A549 (cell line): ENCODE results near the gene GFAP. TPM values are rescaled to one million over a fixed set of nuclear protein-coding genes. Genes with fewer than 3 reads are reported as not detected.

Experiments
- ATAC-seq, 2 experiments: fragments of 200-7000 bp in 1 of 2; fragments of >200 bp in 1 of 2; cut with Nextera tagmentation in 1 of 2; cut with Tn5 transposase in 1 of 2; 3 replicates each; pipeline versions ENCODE4 v1.8.0 to v1.9.1; 2018 to 2020; ENCODE audit warnings: mild to moderate bottlenecking in 1 of 2, moderate library complexity in 1 of 2
- CTCF ChIA-PET: fragments of 300-600 bp; sonication (Branson Sonifier 250); formaldehyde crosslinking; extraction: SDS; loops from one replicate; lab custom pipeline; 2021; ENCODE audit warnings: antibody characterized with exemption, inconsistent platforms; lab: Yijun Ruan, JAX
- POLR2A ChIA-PET: fragments of 350-600 bp; formaldehyde crosslinking; extraction: SDS; loops from one replicate; lab custom pipeline; 2021; ENCODE audit warnings: antibody characterized with exemption, inconsistent platforms; lab: Yijun Ruan, JAX
- DNase-seq, 2 experiments: peaks; one replicate each; pipeline versions ENCODE4 v3.0.0 to v3.0.0-alpha.2; 2011 to 2016; ENCODE audit warnings: low read depth in 1 of 2, low spot score in 1 of 2
- FAIRE-seq: peaks from 2 replicates; lab custom pipeline; 2011; peaks lifted over from hg19 to GRCh38; lab: Jason Lieb, UNC
- H3K27ac ChIP-seq, 2 experiments: fragments of >200 bp; sonication (Bioruptor Twin); formaldehyde crosslinking; 3 replicates each; pipeline ENCODE4 v1.5.1; 2016 to 2017
- H3K4me1 ChIP-seq: fragments of >200 bp; sonication (Bioruptor Twin); formaldehyde crosslinking; 3 replicates; pipeline ENCODE4 v1.6.1; 2016
- H3K4me2 ChIP-seq: fragments of >200 bp; sonication (Bioruptor Twin); formaldehyde crosslinking; 3 replicates; pipeline ENCODE4 v1.6.1; 2016
- H3K4me3 ChIP-seq: fragments of >200 bp; sonication (Bioruptor Twin); formaldehyde crosslinking; 3 replicates; pipeline ENCODE4 v1.5.1; 2016
- H3K9me3 ChIP-seq: fragments of >200 bp; sonication (Bioruptor Twin); formaldehyde crosslinking; 3 replicates; pipeline ENCODE4 v1.6.1; 2016
- BHLHE40 ChIP-seq: IDR thresholded peaks from 2 replicates; pipeline ENCODE4 v1.6.1; 2012; ENCODE audit warnings: low read depth, low read length, inconsistent platforms
- CTCF ChIP-seq: fragments of >200 bp; sonication (Bioruptor Twin); formaldehyde crosslinking; IDR thresholded peaks from 3 replicates; pipeline ENCODE4 v1.5.1; 2016
- E2F6 ChIP-seq: IDR thresholded peaks from 2 replicates; pipeline ENCODE4 v1.6.1; 2012; ENCODE audit warnings: low read depth, borderline replicate concordance
- EHF ChIP-seq: fragments of 250-450 bp; sonication (Bioruptor Pico); IDR thresholded peaks from 2 replicates; pipeline ENCODE4 v1.5.0; 2020; ENCODE audit warnings: mild to moderate bottlenecking
- EHMT2 ChIP-seq: fragments of 200-600 bp; sonication (generic); IDR thresholded peaks from 2 replicates; pipeline ENCODE4 v1.6.1; 2016; ENCODE audit warnings: antibody characterized with exemption, low read depth, mild to moderate bottlenecking, moderate library complexity
- FOSB ChIP-seq: fragments of 250-450 bp; sonication (Bioruptor Pico); IDR thresholded peaks from 2 replicates; pipeline ENCODE4 v1.5.0; 2020; ENCODE audit warnings: mild to moderate bottlenecking, moderate library complexity
- FOXS1 ChIP-seq: fragments of 250-450 bp; sonication (Bioruptor Pico); IDR thresholded peaks from 2 replicates; pipeline ENCODE4 v1.5.0; 2020; ENCODE audit warnings: mild to moderate bottlenecking, moderate library complexity
- JUNB ChIP-seq: fragments of >200 bp; sonication (Bioruptor Twin); formaldehyde crosslinking; IDR thresholded peaks from 2 replicates; pipeline ENCODE4 v1.6.1; 2016
- KDM1A ChIP-seq: fragments of 200-600 bp; sonication (generic); IDR thresholded peaks from 2 replicates; pipeline ENCODE4 v1.6.1; 2016; ENCODE audit warnings: low read depth, mild to moderate bottlenecking
- MAFK ChIP-seq: fragments of 450-650 bp; IDR thresholded peaks from 2 replicates; pipeline ENCODE4 v1.6.1; 2014; ENCODE audit not compliant: partially characterized antibody
- MAX ChIP-seq: IDR thresholded peaks from 2 replicates; pipeline ENCODE4 v1.6.1; 2012
- MAZ ChIP-seq: fragments of 150-350 bp; IDR thresholded peaks from 2 replicates; pipeline ENCODE4 v1.6.1; 2014; ENCODE audit warnings: antibody characterized with exemption, low read depth, low read length, borderline replicate concordance
- NR3C1 ChIP-seq: fragments of >200 bp; sonication (Bioruptor Twin); formaldehyde crosslinking; IDR thresholded peaks from 3 replicates; pipeline ENCODE4 v1.6.1; 2017
- RAD21 ChIP-seq, 2 experiments: fragments of >200 bp in 1 of 2; sonication (Bioruptor Twin) in 1 of 2; formaldehyde crosslinking in 1 of 2; IDR thresholded peaks in 1 of 2; conservative IDR thresholded peaks in 1 of 2; 2 replicates in 1 of 2; 3 replicates in 1 of 2; pipeline ENCODE4 v1.6.1; 2012 to 2018; ENCODE audit warnings: inconsistent platforms in 1 of 2
- RFX5 ChIP-seq: fragments of 450-650 bp; IDR thresholded peaks from 2 replicates; pipeline ENCODE4 v1.7.1; 2014; ENCODE audit warnings: antibody characterized with exemption, mild to moderate bottlenecking, moderate library complexity
- SMC3 ChIP-seq: fragments of >200 bp; sonication (Bioruptor Twin); formaldehyde crosslinking; IDR thresholded peaks from 3 replicates; pipeline ENCODE4 v1.6.1; 2018; ENCODE audit warnings: inconsistent platforms
- SREBF2 ChIP-seq: fragments of 450-650 bp; IDR thresholded peaks from 2 replicates; pipeline ENCODE4 v1.6.1; 2014; ENCODE audit warnings: mild to moderate bottlenecking, moderate library complexity
- TFCP2L1 ChIP-seq: fragments of 250-450 bp; sonication (Bioruptor Pico); IDR thresholded peaks from 2 replicates; pipeline ENCODE4 v1.5.0; 2021; ENCODE audit warnings: mild to moderate bottlenecking
- TP53 ChIP-seq: fragments of 250-450 bp; sonication (Bioruptor Pico); IDR thresholded peaks from 2 replicates; pipeline ENCODE4 v1.5.0; 2021; ENCODE audit warnings: mild to moderate bottlenecking, moderate library complexity
- ZC3H11A ChIP-seq: fragments of 450-650 bp; IDR thresholded peaks from 2 replicates; pipeline ENCODE4 v1.6.1; 2014; ENCODE audit warnings: antibody characterized with exemption, mild to moderate bottlenecking
- ZFP36 ChIP-seq: fragments of 450-650 bp; IDR thresholded peaks from 2 replicates; pipeline ENCODE4 v1.6.1; 2014; ENCODE audit warnings: borderline replicate concordance; ENCODE audit not compliant: partially characterized antibody
- WGBS: methylation state at CpG from one replicate; pipeline ENCODE4 v1.1.6; 2017; ENCODE audit errors: missing lambda C conversion rate; 5-methylcytosine and 5-hydroxymethylcytosine counted together
- polyA plus RNA-seq, 4 experiments: library from polyadenylated mRNA; depleted of rRNA in 3 of 4; stranded (reverse); fragments of >200 nt; fragmentation: RNase III in 1 of 4; extraction: RNeasy Plus Mini Kit Qiagen cat#74134 plus additional on column Dnase treatment in 1 of 4; gene quantifications; 2 replicates in 3 of 4; 3 replicates in 1 of 4; pipeline ENCODE4 v1.2.3, GENCODE V29; 2011 to 2017

The GFAP gene
- polyA plus RNA-seq, 2 of the 4 experiments (the other 2 are of a cell fraction), result 1.5 to 1.8 TPM

- ChIA-PET CTCF (interaction anchor here (0.6 to 38.3 kb wide), 20 partner anchors 8 to 287 kb away, joined by 3 to 1853 read pairs (median 6); partner anchors contain the start of genes DCAKD, EFTUD2, KIF18B and PLCD3), POLR2A (interaction anchor here (1.4 to 3.0 kb wide), 2 partner anchors 11 to 131 kb away, joined by 3 to 18 read pairs; partner anchors contain the start of gene EFTUD2)
- no peak overlapping the region for H3K4me3 ChIP-seq
- no peaks in the 10 kb centered on the region for H3K9me3 ChIP-seq
- H3K4me1 ChIP-seq, result peaks cover 48% of the 10 kb centered on the region
- WGBS, result 77% methylated on average over 13 of the region's 13 CpGs
- peak in 1 of 2 experiments; percentile 0; a peak in 1 of 6 replicates for ATAC-seq
- H3K27ac ChIP-seq, result peak overlapping the region; percentile 53 to 91; a peak in 5 of 6 replicates
- no peak for DNase-seq
- no peak for FAIRE-seq
- peak overlapping the region; percentile 65 for H3K4me2 ChIP-seq
- TF ChIP-seq MAX (no peak), KDM1A (no peak), FOXS1 (CRISPR knock-in tag) (no peak), TP53 (CRISPR knock-in tag) (no peak), SMC3 (no peak), BHLHE40 (no peak)
Observed at GRCh38 chr17:44910231-44911106, 4.8 kb downstream of the GFAP start.

GRCh38 chr17:44909681-44910144 is 5.6 kb downstream of the GFAP start:
- peaks cover 56% of the 10 kb centered on the region for H3K4me1 ChIP-seq
- ATAC-seq (no peak), DNase-seq (no peak), FAIRE-seq (no peak)
- no peaks in the 10 kb centered on the region for H3K9me3 ChIP-seq
- no peak for TF ChIP-seq MAFK
- no peak for TF ChIP-seq RFX5
- no peak for TF ChIP-seq EHF (CRISPR knock-in tag)
- TF ChIP-seq FOSB, result no peak
- TF ChIP-seq NR3C1, result no peak
- TF ChIP-seq CTCF, result no peak
- TF ChIP-seq E2F6, result no peak
- TF ChIP-seq RAD21 (conservative IDR thresholded peaks at IDR 0.05 in 1 of 2, IDR thresholded peaks at IDR 0.05 in 1 of 2), result no peak
- no peak for TF ChIP-seq EHMT2
- no peak for TF ChIP-seq ZFP36
- no peak for TF ChIP-seq ZC3H11A
- TF ChIP-seq SREBF2, result no peak
- no peak for TF ChIP-seq KDM1A
- TF ChIP-seq MAZ, result no peak
- TF ChIP-seq JUNB, result no peak
- TF ChIP-seq TFCP2L1 (CRISPR knock-in tag), result no peak
- 63% methylated on average over 11 of the region's 11 CpGs for WGBS
- H3K4me3 ChIP-seq, result no peak overlapping the region
- peak overlapping the region; percentile 40 for H3K4me2 ChIP-seq
- POLR2A ChIA-PET, result interaction anchor here (0.8 to 3.0 kb wide), 3 partner anchors 10 to 223 kb away, joined by 3 to 18 read pairs (median 5); partner anchors contain the start of gene EFTUD2
- CTCF ChIA-PET, result interaction anchor here (1.0 to 38.3 kb wide), 12 partner anchors 8 to 223 kb away, joined by 3 to 1853 read pairs (median 11); partner anchors contain the start of genes DCAKD, EFTUD2, KIF18B and PLCD3
- peak overlapping the region; percentile 53 to 91 for H3K27ac ChIP-seq
